ENCODE measurements around the gene NUP210.

- no peak for TF ChIP-seq POLR2A (IDR thresholded peaks at IDR 0.05)
- TF ChIP-seq, protein P1, sequence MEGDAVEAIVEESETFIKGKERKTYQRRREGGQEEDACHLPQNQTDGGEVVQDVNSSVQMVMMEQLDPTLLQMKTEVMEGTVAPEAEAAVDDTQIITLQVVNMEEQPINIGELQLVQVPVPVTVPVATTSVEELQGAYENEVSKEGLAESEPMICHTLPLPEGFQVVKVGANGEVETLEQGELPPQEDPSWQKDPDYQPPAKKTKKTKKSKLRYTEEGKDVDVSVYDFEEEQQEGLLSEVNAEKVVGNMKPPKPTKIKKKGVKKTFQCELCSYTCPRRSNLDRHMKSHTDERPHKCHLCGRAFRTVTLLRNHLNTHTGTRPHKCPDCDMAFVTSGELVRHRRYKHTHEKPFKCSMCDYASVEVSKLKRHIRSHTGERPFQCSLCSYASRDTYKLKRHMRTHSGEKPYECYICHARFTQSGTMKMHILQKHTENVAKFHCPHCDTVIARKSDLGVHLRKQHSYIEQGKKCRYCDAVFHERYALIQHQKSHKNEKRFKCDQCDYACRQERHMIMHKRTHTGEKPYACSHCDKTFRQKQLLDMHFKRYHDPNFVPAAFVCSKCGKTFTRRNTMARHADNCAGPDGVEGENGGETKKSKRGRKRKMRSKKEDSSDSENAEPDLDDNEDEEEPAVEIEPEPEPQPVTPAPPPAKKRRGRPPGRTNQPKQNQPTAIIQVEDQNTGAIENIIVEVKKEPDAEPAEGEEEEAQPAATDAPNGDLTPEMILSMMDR (IDR thresholded peaks at IDR 0.05): no peak
These were observed 44.0 kb downstream of the NUP210 start for GRCh38 chr3:13376091-13376490.

Data from suprapubic skin (tissue), 3 donors.